ENCODE measurements around the gene TMEM214. TPM values are rescaled to one million over a fixed set of nuclear protein-coding genes. Genes with fewer than 3 reads are reported as not detected.
A peak's percentile ranks its signal among the peaks of the same experiment; 100 is the strongest.

Gene TMEM214
- total and polyA plus RNA-seq, 7 donors = 29.4 to 50.4 (median 35.8) TPM

DNA sequence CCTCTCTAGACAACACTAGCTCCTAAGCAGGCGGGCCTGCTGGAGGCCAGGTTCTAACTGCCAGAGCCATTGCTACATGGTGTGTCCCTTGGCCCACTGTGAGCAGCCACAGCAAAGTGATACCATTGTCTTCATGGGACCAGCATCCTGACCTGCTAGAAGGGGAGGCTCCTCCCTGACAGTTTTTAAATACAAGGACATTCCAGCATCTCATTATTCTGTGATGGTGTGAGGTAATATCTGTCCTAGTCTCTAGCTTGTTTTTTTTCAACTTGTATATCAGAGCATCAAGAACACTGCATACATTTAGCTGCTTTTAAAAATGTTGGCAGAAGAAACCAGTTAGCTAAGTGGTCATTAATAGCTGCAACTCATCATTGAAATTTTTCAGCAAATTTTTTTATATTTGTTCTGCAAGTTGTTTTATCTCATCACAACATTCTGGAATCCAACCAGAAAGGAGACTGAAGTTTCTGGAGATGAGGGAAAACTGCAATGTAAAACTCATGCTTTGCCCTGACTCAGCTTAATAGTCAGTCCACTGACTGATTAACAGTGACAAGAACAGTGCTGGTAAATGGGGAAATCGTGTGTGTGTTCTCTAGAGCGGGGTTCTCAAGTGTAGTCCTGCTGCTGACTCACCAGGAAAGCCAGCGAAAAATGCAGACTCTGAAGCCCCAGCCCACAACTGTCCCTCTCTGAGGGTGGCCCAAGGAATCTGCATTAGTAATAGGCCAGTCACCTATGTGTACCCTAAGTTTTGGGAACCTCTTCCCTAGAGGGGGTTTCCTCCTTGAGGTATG is 44.5 kb upstream of the TMEM214 start:
- TF ChIP-seq, protein P1, sequence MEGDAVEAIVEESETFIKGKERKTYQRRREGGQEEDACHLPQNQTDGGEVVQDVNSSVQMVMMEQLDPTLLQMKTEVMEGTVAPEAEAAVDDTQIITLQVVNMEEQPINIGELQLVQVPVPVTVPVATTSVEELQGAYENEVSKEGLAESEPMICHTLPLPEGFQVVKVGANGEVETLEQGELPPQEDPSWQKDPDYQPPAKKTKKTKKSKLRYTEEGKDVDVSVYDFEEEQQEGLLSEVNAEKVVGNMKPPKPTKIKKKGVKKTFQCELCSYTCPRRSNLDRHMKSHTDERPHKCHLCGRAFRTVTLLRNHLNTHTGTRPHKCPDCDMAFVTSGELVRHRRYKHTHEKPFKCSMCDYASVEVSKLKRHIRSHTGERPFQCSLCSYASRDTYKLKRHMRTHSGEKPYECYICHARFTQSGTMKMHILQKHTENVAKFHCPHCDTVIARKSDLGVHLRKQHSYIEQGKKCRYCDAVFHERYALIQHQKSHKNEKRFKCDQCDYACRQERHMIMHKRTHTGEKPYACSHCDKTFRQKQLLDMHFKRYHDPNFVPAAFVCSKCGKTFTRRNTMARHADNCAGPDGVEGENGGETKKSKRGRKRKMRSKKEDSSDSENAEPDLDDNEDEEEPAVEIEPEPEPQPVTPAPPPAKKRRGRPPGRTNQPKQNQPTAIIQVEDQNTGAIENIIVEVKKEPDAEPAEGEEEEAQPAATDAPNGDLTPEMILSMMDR (IDR thresholded peaks at IDR 0.05) = no peak
- DNase-seq (no peak), ATAC-seq (peak in 2 of 4 donors; percentile 30 to 31)
- 76 to 83% (median 83%) methylated on average over 4 of the region's 4 CpGs for WGBS, 3 donors
- H3K27ac ChIP-seq = no peak overlapping the region
- no peak overlapping the region for H3K4me3 ChIP-seq
- H3K4me1 ChIP-seq = peaks cover 31% of the 10 kb centered on the region
- no peaks in the 10 kb centered on the region for H3K9me3 ChIP-seq
- peaks cover 0 to 6% of the 10 kb centered on the region in 2 donors for H3K36me3 ChIP-seq (ENCODE audit: insufficient read depth in 1 of 2, low read depth in 1 of 2)
- intact Hi-C loops (cut with DNase I) = no loop called here
- H3K27me3 ChIP-seq (ENCODE audit: insufficient read depth in 3 of 3, low read length in 2 of 3) = no peaks in the 10 kb centered on the region

DNA sequence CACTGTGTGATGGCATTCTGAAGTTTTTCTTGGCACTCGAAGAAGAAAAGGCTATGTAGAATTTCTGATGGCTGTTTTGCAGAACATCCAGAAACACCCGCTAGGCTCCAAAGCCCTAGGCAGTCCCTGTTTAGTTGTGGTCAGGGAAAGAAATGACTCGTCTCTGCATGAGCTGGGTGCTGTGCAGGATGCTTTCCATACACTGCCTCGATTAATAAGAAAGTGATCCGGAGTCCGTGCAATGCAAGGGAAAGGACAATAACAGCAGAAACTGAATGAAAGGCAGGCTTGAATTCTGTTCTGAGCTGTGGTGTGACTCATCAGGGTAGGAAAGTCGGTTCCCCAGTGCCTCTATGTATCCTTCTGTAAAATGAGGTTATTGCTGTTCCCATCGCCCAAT is 43.6 kb upstream of the TMEM214 start:
- H3K4me1 ChIP-seq = peaks cover 23% of the 10 kb centered on the region
- 88 to 91% (median 90%) methylated on average over 8 of the region's 8 CpGs for WGBS, 3 donors
- no peaks in the 10 kb centered on the region for H3K9me3 ChIP-seq
- DNase-seq = no peak
- TF ChIP-seq, protein P1 (IDR thresholded peaks at IDR 0.05) = no peak
- peaks cover 0 to 6% of the 10 kb centered on the region in 2 donors for H3K36me3 ChIP-seq (ENCODE audit: insufficient read depth in 1 of 2, low read depth in 1 of 2)
- no peak for ATAC-seq
- no peak overlapping the region for H3K27ac ChIP-seq
- no peak overlapping the region for H3K4me3 ChIP-seq
- no peaks in the 10 kb centered on the region for H3K27me3 ChIP-seq (ENCODE audit: insufficient read depth in 3 of 3, low read length in 2 of 3)
- intact Hi-C loops (cut with DNase I) = no loop called here

DNA sequence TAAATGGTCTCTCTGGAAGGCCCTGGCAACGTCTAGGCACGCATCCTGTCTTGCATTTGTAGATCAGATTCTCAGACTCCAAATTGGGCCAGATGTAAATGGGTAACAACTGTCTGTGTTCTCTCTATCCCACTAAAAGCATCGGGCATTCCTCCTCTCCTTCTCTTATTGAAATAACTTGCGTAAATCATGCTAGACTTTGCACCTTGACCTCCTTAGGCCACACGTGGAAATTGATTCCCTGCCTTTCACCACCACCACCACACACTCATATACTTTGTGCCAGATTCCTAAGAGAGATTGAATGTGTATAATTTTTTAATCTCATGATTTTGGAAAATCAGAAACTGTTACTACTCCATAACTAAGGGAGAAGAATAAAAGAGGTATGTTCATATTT is 41.0 kb upstream of the TMEM214 start:
- no peak for ATAC-seq
- DNase-seq = no peak
- 56 to 75% (median 63%) methylated on average over 5 of the region's 5 CpGs for WGBS, 3 donors

DNA sequence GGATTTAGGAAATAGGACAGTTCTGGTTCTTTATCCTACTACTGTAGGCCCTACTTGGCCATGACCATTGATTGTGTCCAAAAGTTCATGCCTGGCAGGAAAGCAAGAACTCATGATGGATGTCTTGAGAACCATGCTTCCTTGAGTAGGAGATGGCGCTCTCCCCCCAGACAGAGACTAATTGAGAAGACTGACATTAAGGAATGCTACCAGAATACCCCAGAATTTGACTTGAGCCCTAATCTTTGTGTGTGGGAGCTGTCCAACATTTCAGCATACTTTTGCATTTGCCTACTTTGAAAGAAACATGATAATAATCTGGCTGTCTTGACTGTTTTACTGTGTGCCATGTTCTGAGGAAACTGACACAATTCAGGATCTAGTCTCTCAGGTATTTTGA is 39.0 kb upstream of the TMEM214 start:
- no peak overlapping the region for H3K27ac ChIP-seq
- intact Hi-C loops (cut with DNase I) = no loop called here
- H3K27me3 ChIP-seq (ENCODE audit: insufficient read depth in 3 of 3, low read length in 2 of 3) = no peaks in the 10 kb centered on the region
- H3K9me3 ChIP-seq = no peaks in the 10 kb centered on the region
- no peak overlapping the region for H3K4me3 ChIP-seq
- 85 to 93% (median 90%) methylated on average over 1 of the region's 1 CpG for WGBS, 3 donors
- H3K36me3 ChIP-seq (ENCODE audit: insufficient read depth in 1 of 2, low read depth in 1 of 2) = no peaks in the 10 kb centered on the region
- ATAC-seq = no peak
- TF ChIP-seq, protein P1 (IDR thresholded peaks at IDR 0.05) = no peak
- no peak for DNase-seq
- peaks cover 10% of the 10 kb centered on the region for H3K4me1 ChIP-seq

More for the DNA sequence above, 41.0 kb upstream of the TMEM214 start:
- Histone ChIP-seq H3K27ac (no peak overlapping the region), H3K4me1 (peaks cover 8% of the 10 kb centered on the region), H3K36me3 (ENCODE audit: insufficient read depth in 1 of 2, low read depth in 1 of 2) (peaks cover 0 to 6% of the 10 kb centered on the region in 2 donors), H3K9me3 (no peaks in the 10 kb centered on the region), H3K27me3 (ENCODE audit: insufficient read depth in 3 of 3, low read length in 2 of 3) (no peaks in the 10 kb centered on the region), H3K4me3 (no peak overlapping the region)
- TF ChIP-seq, protein P1 (IDR thresholded peaks at IDR 0.05) = no peak
- intact Hi-C loops (cut with DNase I) = no loop called here
